KOPT-K1 (cell line): ENCODE data around the gene FSCB.
"Not testable (repeated sequence)": the region's sequence is repeated elsewhere in the genome, so short reads cannot be mapped to it uniquely, and the experiment has no call there.

Experiments used
- H3K27ac ChIP-seq: fragments of 200-600 bp; sonication (generic); 2 replicates; pipeline ENCODE4 v1.5.1; 2016; ENCODE audit warnings: antibody characterized with exemption, mild to moderate bottlenecking, low read depth, low read length; ENCODE audit not compliant: poor library complexity, severe bottlenecking
- H3K36me3 ChIP-seq: fragments of 200-600 bp; sonication (generic); 2 replicates; pipeline ENCODE4 v1.5.1; 2017; ENCODE audit warnings: antibody characterized with exemption, mild to moderate bottlenecking, low read length, moderate library complexity; ENCODE audit not compliant: insufficient read depth
- H3K9me3 ChIP-seq: fragments of 200-600 bp; sonication (generic); 2 replicates; pipeline ENCODE4 v1.5.1; 2017; ENCODE audit warnings: antibody characterized with exemption, low read length, mild to moderate bottlenecking; ENCODE audit not compliant: insufficient read depth, poor library complexity, severe bottlenecking

Gene FSCB, protein sequence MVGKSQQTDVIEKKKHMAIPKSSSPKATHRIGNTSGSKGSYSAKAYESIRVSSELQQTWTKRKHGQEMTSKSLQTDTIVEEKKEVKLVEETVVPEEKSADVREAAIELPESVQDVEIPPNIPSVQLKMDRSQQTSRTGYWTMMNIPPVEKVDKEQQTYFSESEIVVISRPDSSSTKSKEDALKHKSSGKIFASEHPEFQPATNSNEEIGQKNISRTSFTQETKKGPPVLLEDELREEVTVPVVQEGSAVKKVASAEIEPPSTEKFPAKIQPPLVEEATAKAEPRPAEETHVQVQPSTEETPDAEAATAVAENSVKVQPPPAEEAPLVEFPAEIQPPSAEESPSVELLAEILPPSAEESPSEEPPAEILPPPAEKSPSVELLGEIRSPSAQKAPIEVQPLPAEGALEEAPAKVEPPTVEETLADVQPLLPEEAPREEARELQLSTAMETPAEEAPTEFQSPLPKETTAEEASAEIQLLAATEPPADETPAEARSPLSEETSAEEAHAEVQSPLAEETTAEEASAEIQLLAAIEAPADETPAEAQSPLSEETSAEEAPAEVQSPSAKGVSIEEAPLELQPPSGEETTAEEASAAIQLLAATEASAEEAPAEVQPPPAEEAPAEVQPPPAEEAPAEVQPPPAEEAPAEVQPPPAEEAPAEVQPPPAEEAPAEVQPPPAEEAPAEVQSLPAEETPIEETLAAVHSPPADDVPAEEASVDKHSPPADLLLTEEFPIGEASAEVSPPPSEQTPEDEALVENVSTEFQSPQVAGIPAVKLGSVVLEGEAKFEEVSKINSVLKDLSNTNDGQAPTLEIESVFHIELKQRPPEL

DNA sequence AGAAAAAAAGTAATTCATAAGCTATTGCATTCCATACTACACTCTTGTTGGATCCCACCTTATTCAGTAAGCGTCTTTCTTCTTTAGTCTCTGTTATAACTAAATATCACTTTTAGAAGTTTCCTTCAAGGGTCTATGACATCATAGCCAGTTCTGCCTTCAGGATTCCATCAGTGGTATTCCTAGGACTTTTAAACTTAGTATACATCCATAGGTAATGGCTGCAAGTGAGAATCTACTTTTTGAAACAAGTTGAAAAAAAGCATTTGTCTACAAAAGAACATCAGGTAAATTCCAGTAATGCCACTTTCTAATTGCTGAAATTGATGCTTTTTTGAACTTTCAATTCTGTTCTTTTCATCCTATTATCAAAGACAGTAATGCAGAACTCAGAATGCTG lies at the start of gene FSCB:
Gene FSCB (minus strand): TSS at position 101 of the 400 bp plus-strand sequence. CDS start 296 bp downstream, outside the sequence.
- no peak within 1 kb of the TSS for H3K27ac ChIP-seq
- H3K9me3 ChIP-seq: no peaks in the 10 kb centered on the region
- H3K36me3 ChIP-seq: no peaks in the 10 kb centered on the region

DNA sequence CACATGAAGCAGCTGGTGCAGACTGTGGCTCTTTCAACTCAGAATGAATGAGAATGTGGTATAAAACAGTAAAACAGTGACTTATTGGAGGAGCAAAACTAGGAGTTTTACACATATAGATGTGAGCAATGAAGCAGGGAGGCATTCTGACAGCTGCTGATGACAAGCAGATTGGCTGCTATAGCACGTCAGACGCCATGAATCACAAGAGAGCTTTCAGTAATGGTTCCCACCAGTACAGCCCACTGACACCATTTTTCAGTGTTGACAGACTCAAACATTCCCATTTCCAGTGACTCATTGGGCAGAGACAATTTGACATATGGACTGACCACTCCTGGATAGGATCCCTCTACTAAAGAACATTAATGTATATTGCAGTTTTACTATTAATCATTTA lies 24.6 kb upstream of the FSCB start:
- H3K9me3 ChIP-seq: no peaks in the 10 kb centered on the region
- H3K36me3 ChIP-seq: no peaks in the 10 kb centered on the region
- H3K27ac ChIP-seq: no peak overlapping the region

DNA sequence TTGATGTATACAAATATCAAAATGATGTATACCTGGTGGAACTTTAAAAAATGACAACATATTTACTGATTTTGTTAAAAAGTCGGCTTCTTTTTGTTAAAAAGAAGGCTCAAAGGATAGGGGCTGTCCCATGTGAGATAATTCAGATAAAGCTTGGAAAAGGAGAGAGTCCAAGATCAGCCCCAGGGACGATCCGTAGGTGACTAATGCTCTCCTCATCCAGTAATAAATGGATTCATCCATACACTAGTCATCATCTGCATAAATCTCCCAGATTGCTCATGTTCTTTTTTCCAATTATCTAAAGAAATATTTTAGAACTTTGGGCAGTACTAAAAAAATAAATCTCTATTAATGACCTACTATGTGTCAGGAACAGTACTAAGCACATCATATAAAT lies 23.4 kb upstream of the FSCB start:
- no peak overlapping the region for H3K27ac ChIP-seq
- H3K36me3 ChIP-seq: no peaks in the 10 kb centered on the region
- no peaks in the 10 kb centered on the region for H3K9me3 ChIP-seq

DNA sequence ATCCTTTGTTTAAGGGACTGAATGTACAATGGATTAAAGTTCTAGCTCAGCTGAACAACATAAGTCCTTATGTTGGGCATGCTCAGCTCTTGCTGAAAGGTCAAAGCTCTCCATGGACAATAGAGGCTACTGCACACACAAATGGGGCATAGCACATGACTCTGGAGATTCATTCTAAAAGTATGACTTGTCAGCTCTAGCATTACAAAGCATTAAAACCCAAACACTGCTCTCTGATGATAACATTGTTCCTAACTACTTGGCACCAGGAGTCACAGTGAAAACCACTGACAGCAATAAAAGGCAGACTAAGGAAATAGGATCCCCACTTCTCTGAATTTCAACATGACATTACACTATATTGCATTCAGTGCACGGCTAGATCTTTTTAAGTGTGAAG lies 21.9 kb upstream of the FSCB start:
- Histone ChIP-seq H3K9me3 (no peaks in the 10 kb centered on the region), H3K36me3 (no peaks in the 10 kb centered on the region), H3K27ac (no peak overlapping the region)

DNA sequence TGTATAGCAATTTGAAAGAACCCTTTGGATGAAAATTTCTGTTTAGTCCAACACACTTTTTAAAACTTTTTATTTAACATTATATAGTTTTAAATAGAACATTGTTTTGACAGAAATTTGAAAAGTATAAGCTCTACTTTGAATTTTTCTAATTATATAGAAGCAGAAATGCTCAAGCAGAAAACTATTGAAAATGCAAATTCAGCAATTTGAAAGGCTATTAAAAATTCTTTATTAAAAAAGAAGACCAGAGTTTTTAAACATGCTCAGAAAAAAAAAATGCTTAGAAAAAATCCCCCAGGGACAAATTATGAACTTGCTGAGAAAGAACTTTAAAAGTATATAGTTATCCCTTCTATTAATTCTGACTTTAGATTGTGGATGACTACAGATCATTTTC lies 21.1 kb upstream of the FSCB start:
- Histone ChIP-seq H3K9me3 (no peaks in the 10 kb centered on the region), H3K27ac (no peak overlapping the region), H3K36me3 (no peaks in the 10 kb centered on the region)

DNA sequence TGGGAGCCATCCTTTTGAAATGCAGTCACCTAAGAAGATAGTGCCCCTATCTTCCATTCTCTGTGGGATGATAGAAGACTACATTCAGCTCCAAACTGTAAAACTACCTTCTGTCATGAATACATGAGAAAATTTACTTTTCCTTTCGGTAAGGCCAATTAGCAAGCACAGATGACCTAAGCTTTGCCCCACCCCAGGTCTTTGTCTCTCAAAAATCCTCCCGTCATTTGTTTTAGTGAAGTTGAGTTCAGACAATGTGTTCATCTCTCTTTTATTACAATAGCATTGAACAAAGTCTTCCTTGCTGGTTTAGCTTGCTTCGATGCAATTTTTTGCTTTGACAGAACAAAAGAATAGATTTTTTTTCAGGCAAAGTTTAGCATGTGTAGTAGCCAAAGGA lies 18.2 kb upstream of the FSCB start:
- Histone ChIP-seq H3K9me3 (no peaks in the 10 kb centered on the region), H3K27ac (no peak overlapping the region), H3K36me3 (no peaks in the 10 kb centered on the region)

DNA sequence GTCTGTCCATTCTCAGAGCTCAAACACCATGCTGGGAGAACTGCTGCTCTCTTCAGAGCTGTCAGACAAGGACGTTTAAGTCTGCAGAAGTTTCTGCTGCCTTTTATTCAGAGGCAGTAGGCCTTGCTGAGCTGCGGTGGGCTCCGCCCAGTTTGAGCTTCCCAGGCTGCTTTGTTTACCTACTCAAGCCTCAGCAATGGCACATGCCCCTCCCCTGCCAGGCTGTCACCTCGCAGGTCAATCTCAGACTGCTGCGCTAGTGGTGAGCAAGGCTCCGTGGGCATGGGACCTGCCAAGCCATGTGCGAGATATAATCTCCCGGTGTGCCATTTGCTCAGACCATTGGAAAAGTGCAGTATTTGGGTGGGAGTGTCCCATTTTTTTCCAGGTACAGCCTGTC lies 8.6 kb upstream of the FSCB start:
- H3K27ac ChIP-seq, H3K36me3 ChIP-seq, H3K9me3 ChIP-seq: not testable (repeated sequence)

DNA sequence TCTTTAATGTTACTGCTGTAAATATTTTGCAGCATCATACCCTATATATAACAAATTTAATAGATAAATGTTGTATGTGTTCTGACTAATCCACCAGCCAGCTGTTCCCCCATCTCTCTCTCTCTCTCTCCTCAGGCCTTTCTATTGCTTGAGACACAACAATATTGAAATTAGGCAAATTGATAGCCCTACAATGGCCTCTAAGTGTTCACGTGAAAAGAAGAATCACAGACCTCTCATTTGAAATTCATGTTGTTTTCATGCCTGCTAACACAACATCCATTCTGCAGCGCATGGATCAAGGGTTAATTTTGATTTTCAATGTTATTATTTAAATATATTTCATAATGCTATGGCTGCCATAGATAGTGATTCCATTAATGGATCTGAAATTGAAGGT lies 1.8 kb upstream of the FSCB start:
- H3K9me3 ChIP-seq: no peaks in the 10 kb centered on the region
- no peaks in the 10 kb centered on the region for H3K36me3 ChIP-seq
- H3K27ac ChIP-seq: no peak overlapping the region

DNA sequence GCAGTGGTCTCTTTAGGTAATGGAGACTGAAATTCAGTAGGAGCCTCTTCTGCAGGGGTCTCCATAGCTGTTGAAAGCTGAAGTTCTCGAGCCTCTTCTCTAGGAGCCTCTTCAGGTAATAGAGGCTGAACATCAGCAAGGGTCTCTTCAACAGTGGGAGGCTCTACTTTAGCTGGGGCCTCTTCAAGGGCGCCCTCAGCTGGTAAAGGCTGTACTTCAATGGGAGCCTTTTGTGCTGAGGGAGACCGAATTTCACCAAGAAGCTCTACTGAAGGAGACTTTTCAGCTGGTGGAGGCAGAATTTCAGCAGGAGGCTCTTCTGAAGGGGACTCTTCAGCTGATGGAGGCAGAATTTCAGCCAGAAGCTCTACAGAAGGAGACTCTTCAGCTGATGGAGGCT lies 1.5 kb downstream of the FSCB start:
- Histone ChIP-seq H3K36me3 (no peaks in the 10 kb centered on the region), H3K27ac (no peak overlapping the region), H3K9me3 (no peaks in the 10 kb centered on the region)

DNA sequence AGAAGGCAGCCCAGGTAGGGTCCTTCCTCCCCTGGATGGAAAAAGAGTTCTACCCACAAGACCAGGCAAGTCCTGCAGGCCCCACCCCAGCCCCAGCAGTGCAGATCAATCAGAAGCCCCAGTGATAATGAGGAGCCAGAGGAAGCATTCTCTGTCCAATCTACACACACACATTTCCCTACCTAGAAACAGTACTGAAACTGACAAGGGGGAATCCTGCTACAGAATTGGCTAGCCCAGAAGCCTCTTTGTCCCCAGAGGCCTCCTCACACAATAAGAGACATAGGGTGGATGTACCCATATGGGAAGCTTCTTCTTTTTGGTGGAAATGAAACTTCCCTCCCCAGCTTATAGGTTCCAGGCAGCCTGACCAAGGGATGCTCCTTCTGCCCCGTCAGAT lies 9.9 kb downstream of the FSCB start:
- Histone ChIP-seq H3K27ac (no peak overlapping the region), H3K9me3 (no peaks in the 10 kb centered on the region), H3K36me3 (no peaks in the 10 kb centered on the region)

DNA sequence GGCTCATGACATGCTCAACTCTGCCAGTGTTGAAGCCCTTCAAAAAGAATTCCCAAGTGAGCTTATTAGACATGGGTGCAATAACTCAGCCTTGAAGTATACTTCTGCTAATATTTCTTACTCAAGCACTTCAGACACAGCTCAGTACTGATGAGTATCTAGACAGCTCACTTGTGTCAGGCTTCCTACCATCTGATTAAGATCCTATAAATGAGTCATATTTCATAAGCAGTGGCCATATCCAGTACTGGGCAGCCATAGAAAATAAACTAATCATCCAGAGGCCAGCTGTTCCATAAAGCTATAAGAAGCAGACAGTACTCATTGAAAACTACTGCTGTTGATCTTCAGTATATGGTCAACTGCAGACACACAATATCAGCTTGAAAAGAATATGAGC lies 12.9 kb downstream of the FSCB start:
- H3K9me3 ChIP-seq: no peaks in the 10 kb centered on the region
- no peak overlapping the region for H3K27ac ChIP-seq
- no peaks in the 10 kb centered on the region for H3K36me3 ChIP-seq

DNA sequence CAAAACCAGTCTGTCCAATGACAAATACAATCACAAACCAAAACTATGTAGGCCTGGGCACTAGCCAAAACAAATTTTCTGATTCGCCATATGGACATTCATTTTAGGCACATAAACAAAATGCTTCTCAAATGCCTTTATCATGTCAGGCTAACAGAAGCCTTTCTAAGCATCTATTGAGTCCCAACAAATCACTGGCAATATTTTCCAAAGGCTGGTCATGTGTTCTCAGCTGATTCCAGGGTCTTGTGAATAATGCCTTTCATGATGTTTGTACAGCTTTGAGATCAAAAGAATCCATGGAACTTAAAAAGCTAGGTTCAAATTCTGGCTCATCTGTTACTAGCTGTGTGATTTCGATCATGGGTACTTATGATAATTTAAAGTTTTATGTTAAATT lies 16.1 kb downstream of the FSCB start:
- H3K9me3 ChIP-seq: no peaks in the 10 kb centered on the region
- no peaks in the 10 kb centered on the region for H3K36me3 ChIP-seq
- H3K27ac ChIP-seq: no peak overlapping the region

DNA sequence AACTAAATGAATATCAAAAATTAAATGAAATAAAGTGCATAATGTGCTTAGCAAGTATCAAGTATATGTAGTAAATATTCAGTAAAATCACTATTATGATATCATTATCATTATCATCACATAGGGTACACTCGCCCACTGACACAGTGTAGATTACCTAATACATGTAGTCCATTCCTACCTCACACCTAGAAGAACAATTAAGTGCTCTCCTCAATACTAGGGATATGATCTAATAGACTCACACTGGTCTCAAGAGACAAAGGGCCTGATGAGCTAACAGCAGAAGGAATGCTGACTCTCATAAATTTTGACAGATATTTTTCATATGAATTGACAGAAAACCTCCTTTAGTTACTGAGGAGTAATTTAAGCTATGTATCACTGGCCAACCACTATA lies 29.1 kb downstream of the FSCB start:
- Histone ChIP-seq H3K36me3 (no peaks in the 10 kb centered on the region), H3K9me3 (no peaks in the 10 kb centered on the region), H3K27ac (no peak overlapping the region)

DNA sequence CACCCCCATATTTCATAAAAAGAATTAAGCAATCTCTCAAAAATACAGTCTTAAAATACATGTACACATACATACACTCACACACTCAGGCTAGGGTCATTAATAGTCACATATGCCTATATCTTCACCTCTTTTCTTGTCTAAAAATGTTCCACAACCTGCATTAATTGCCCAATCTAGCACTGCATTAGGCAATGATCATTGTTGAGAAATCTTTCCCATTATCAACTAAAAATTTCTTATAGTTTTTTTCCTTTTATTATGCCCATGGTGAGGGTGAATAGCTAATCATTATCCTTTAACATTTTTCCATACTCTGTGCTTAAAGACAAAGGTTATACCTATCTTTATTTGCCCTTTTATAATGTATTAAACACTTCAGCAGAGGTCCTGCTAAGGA lies 38.3 kb downstream of the FSCB start:
- Histone ChIP-seq H3K9me3 (no peaks in the 10 kb centered on the region), H3K27ac (no peak overlapping the region), H3K36me3 (no peaks in the 10 kb centered on the region)

DNA sequence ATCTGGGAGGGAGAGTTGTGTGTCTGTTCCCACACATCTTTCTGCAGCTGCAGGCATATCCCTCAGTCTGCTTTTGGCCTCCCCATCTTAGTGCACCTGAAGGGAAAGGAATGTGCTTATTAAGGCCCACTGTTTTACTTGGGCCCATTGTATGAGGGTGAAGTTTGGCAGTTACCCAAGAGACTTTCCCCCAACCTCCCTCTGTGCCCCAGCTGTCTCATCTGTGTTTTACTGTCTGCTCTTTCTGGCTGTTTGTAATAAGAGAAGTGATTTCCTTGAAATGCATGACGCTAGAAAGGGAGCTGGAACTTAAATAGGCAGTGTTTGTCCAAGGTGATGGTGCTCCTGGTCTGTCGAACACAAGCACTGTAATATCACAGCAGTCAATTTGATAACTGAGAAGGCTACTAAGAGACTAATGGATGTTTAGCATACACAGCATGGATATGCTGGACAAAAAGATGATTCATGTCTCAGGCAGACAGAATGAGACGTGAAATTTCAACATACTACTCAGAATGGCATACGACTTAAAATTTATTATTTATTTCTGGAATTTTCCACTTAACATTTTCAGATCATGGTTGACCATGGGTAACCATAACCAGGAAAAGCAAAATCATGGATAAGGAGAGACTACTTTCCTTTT lies 43.6 kb downstream of the FSCB start:
- Histone ChIP-seq H3K9me3 (no peaks in the 10 kb centered on the region), H3K36me3 (no peaks in the 10 kb centered on the region), H3K27ac (no peak overlapping the region)
